ENCODE measurements around the gene RAP1B.

The RAP1B gene

DNA sequence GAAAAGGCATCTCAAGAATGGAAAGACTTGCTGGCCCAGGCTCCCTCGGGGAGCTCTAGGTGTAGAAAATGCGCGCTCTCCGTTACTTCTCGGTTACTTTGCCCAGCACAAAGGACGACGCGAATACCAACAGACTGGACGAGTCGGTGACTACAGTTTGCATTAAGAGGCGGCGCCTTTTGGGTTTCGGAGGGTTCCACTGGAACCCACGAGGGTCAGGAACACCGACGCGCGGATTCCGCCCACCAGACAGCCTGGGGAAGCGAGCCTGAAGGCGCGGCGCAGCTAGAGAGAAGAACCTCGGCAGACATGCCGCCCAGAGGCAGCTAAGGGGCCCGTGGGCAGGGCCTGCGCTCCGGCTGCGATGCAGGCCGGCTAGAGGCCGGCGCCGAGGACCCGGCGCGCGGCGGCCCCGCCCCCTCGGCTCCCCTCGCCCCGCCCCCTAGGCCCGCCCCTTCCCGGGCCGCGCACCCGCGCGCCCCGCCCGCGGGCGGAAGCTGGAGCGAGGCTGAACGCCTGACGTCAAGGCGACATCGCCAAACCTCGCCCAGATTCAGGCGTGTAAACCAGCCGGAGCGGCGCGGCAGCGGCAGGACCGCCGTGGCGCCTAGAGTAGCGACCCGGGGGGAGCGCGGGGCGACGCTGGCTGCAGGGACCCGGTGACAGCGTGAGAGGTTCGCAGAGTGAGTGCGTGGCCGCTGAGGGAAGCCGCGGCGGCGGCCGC lies at the start of gene RAP1B:
Gene RAP1B (plus strand): TSS at position 530 of the 724 bp plus-strand sequence. CDS start 37,826 bp downstream, outside the sequence.
- TF ChIP-seq, protein P1, sequence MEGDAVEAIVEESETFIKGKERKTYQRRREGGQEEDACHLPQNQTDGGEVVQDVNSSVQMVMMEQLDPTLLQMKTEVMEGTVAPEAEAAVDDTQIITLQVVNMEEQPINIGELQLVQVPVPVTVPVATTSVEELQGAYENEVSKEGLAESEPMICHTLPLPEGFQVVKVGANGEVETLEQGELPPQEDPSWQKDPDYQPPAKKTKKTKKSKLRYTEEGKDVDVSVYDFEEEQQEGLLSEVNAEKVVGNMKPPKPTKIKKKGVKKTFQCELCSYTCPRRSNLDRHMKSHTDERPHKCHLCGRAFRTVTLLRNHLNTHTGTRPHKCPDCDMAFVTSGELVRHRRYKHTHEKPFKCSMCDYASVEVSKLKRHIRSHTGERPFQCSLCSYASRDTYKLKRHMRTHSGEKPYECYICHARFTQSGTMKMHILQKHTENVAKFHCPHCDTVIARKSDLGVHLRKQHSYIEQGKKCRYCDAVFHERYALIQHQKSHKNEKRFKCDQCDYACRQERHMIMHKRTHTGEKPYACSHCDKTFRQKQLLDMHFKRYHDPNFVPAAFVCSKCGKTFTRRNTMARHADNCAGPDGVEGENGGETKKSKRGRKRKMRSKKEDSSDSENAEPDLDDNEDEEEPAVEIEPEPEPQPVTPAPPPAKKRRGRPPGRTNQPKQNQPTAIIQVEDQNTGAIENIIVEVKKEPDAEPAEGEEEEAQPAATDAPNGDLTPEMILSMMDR (conservative IDR thresholded peaks at IDR 0.05; ENCODE audit: low read depth), result no peak
- peak; percentile 82 for DNase-seq (ENCODE audit: low spot score)
- ChIA-PET POLR2A (ENCODE audit: low non-redundant PET) (interaction anchor here (1.0 to 1.2 kb wide), 3 partner anchors 10 to 26 kb away, joined by 3 to 4 read pairs (median 3); no protein-coding TSS in a partner anchor), CTCF (no interaction called here)
- peak within 1 kb of the TSS; percentile 94 for H3K27ac ChIP-seq

DNA sequence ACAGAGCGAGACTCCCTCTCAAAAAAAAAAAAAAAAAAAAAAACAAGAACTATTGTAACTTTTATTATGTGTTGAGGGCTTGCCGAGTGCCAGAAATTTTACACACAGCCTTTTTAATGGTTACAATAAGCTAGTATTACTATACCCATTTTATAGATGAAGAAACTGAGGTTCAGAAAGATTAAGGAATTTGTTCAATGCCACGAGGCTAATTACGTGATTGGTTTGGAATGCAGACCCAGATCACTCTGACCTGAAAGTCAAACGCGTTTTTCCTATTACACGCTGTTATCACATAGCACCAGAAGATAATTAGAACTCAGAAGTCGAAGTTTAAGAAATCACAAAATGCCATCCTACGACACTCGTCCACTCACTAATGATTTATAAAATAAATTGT lies 48.9 kb upstream of the RAP1B start:
- no peak for DNase-seq (ENCODE audit: low spot score)
- no peak overlapping the region for H3K27ac ChIP-seq
- ChIA-PET CTCF (interaction anchor here (0.6 kb wide), 2 partner anchors 68 to 560 kb away, joined by 3 to 5 read pairs; no protein-coding TSS in a partner anchor), POLR2A (ENCODE audit: low non-redundant PET) (no interaction called here)
- TF ChIP-seq, protein P1 (conservative IDR thresholded peaks at IDR 0.05; ENCODE audit: low read depth), result no peak

DNA sequence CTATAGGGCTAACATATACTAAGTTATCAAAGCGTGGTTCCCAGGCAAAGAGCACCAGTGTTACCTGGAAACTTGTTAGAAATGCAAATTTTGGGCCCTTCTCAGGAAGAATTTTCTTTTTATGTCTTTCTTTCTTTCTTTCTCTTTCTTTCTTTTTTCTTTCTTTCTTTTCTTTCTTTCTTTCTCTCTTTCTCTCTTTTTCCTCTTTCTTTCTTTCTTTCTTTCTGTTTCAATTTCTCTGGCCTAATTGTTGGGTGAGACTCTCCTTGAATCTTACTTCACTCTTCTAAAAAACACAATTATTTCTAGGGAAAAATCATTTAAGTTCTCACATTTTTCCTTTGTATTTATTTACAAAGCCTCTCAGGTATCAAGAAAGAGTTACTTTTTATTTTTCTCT lies 46.5 kb upstream of the RAP1B start:
- ChIA-PET CTCF (no interaction called here), POLR2A (ENCODE audit: low non-redundant PET) (no interaction called here)
- H3K27ac ChIP-seq, result no peak overlapping the region
- DNase-seq (ENCODE audit: low spot score), result no peak
- TF ChIP-seq, protein P1 (conservative IDR thresholded peaks at IDR 0.05; ENCODE audit: low read depth), result no peak

DNA sequence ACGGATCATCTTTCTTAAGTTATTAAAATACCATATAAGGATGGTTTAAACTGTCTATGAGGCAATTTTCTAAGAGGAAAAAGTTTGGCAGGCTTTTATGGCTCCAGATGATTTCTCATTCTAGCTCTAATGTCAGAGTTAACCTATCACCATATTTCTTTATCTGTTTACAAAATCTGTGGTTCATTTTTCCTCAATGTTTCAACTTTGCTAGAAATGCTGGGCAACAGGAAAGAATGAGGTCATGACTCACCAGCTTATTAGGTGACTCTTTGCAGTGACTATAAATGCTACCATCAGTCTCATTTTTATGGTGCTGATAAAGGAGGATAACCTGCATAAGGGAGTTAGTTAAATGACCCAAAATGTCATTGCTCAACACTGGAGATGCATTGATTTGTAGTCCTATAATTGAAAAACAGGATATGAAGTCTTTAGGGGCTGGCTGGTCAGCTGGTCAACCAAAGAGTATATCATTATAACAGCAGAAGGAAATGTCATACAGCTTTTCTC lies 45.3 kb upstream of the RAP1B start:
- peak; percentile 27 for DNase-seq (ENCODE audit: low spot score)
- TF ChIP-seq, protein P1 (conservative IDR thresholded peaks at IDR 0.05; ENCODE audit: low read depth), result no peak
- ChIA-PET POLR2A (ENCODE audit: low non-redundant PET) (no interaction called here), CTCF (no interaction called here)
- no peak overlapping the region for H3K27ac ChIP-seq

DNA sequence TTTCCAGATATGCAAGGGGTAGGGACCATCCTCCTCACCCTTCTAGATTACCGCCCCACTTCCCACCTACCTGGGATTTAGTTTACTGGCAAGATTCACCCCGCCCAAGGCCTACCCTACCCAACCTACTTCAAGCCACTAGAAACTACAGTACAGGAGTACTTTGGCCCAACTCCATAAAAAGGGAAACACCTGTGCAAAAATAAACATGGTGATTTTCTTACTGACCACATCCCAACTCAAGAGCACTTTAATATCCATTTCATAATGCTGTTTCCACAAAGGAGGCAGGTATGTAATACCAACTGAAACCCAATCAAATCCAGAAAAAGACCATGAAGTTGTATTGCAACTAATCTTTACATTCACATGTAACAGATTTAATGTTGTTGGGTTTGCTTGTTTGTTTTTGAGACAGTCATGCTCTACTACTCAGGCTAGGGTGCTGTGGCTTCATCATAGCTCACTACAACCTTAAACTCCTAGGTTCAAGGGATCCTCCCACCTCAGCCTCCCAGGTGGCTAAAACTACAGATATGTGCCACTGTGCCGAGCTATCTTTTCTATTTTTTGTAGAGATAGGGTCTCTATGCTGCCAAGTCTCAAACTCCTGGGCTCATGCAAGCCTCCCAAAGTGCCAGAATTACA lies 41.7 kb upstream of the RAP1B start:
- TF ChIP-seq, protein P1 (conservative IDR thresholded peaks at IDR 0.05; ENCODE audit: low read depth), result no peak
- DNase-seq (ENCODE audit: low spot score), result no peak
- no peak overlapping the region for H3K27ac ChIP-seq
- ChIA-PET POLR2A (ENCODE audit: low non-redundant PET) (interaction anchor here (0.6 kb wide), 1 partner anchor 59 kb away, joined by 3 read pairs; no protein-coding TSS in a partner anchor), CTCF (no interaction called here)

DNA sequence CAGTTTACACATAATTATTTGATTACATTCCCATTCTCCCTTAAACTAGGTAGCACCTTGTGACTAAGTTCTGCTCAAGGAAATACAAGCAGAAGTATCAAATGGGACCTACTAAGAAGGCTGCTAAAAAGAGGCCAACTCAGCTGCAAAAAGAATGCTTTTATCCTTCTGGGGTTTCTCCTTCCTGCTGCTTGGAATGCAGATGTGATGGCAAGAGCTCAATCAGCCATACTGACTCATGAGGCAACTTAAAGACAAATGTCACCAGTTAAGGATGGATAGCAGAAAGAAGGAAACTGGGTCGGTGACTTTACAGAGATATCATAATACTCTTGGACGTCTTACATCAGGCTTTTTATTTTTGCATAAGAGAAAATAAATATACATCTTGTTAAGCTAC lies 38.0 kb upstream of the RAP1B start:
- no peak overlapping the region for H3K27ac ChIP-seq
- POLR2A ChIA-PET (ENCODE audit: low non-redundant PET), result no interaction called here
- DNase-seq (ENCODE audit: low spot score), result no peak
- TF ChIP-seq, protein P1 (conservative IDR thresholded peaks at IDR 0.05; ENCODE audit: low read depth), result no peak
- CTCF ChIA-PET, result no interaction called here

All from RWPE1 (cell line).